HG03066 (cell line): Measurements from ENCODE around the gene HOXB8.

ENCODE experiments used
- ATAC-seq: cut with Tn5 transposase; IDR thresholded peaks from one replicate; pipeline ENCODE4 v1.9.1; 2021; ENCODE audit warnings: low read depth; ENCODE audit not compliant: unreplicated experiment

Gene HOXB8

GRCh38 chr17:48625495-48626244, 10.6 kb upstream of the HOXB8 start:
- ATAC-seq = no peak

DNA sequence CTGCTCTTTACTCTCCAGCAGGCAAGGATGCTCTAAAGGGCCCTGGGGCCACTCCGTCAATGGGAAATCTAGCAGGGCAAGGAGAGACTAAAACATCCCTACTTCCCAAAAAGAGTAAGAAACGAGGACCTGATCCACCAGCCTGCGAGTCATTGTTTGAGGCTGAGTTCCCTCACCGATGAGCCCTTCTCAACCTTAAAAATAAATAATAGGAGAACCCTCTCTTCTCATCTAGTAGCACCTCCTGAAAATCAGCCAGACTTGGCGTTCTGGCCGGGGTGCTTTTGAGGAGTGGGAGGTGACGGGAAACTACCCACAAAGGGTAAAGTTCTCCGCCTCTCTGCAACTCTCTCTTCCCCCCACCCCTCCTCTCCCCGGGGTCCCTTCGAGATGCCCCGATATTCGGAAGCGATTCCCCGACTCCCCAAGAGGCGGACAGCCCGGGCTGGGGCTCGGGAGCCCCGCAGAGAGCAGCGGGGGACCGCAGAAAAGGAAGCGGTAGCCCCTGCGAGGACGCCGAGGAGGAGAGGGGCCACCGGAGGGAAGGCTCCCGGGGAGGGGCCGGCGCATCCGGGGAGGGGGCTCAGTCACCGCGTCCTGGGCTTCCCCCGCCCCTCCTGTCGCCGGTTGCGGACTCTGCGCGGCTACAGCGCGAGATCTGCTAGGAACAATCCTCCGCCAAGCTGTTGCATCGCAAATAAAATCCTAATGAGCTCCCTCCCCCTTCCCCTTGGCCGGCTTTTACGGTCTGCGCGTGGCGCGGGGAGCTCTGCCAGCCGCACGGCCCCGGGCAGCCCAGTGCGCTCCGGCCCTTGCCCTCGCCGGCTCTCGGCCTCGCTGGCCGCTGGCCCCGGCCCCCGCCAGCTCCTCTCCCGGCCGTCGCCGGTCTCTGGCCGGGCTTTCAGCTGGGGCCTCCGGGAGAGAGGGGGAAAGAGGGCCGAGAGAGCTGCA, 9.7 kb upstream of the HOXB8 start:
- ATAC-seq = no peak

DNA sequence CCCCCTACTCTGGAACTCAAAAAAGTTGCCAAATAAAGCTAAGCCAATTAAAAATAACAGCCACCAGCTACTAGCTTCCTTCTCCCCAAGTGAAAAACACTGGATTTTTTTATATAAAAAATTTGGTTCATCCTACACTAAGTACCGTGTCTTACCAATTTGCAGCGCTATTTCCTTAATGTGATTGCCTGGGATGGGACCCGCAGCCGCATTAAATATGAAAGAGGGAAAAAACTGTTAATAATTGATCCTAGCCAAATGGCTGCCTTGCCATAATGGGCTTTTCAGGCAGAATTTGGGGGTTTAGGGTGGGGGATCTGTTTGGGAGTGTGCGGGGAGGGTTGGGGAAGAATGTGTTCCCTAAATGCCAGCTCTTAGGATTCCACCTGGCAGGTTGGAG, 9.0 kb upstream of the HOXB8 start:
- no peak for ATAC-seq

- ATAC-seq = no peak
These were observed 8.5 kb upstream of the HOXB8 start for GRCh38 chr17:48623583-48623982.

DNA sequence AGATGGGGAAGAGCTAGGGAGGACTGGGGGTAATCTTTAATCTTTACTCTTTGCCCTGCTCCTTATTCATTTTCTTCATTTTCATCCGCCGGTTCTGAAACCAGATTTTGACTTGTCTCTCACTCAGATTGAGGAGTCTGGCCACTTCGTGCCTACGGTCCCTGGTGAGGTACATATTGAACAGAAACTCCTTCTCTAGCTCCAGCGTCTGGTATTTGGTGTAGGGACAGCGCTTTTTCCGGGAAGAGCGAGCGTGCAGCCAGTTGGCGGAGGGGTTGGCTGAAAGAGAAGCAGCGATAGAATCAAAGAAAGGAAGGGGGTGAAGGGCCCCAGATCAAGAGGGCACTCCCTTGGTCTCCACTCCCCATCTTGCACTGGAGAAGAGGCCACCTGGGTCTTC, 7.8 kb upstream of the HOXB8 start:
- ATAC-seq = no peak

- ATAC-seq = no peak
These were observed 6.6 kb upstream of the HOXB8 start for GRCh38 chr17:48621410-48622392.

DNA sequence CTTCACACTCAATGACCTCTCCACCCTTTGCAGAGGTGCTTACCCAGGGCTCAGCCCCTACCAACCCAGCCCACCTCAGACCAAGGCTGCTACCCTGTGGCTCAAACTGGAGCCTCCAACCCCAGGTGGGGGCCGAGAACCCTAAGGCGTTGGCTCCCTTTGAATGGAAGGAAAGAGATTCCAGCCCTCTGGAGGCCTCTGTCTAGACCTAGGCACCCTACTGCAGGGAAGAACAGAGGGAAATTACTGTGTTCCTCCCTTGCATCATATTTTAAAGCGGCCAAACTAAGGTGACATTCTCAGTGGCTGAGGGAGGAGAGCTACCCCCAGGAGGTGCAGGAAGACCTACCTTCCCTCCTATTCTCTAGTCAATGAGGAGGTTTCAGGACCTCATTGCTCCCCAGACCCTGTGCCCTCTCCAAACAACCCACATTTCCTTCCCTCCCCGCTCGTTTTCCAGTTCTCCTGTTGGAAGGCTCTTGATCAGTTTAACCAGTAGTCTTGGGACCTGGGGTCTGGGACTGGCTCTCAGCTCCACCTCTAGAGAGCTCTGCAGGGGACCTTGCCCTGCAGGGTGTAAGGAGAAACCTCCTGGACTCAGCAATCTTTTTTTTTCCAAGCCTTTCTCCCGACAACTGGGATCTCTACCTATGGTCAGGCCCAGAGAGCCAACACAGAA, 5.5 kb upstream of the HOXB8 start:
- no peak for ATAC-seq

DNA sequence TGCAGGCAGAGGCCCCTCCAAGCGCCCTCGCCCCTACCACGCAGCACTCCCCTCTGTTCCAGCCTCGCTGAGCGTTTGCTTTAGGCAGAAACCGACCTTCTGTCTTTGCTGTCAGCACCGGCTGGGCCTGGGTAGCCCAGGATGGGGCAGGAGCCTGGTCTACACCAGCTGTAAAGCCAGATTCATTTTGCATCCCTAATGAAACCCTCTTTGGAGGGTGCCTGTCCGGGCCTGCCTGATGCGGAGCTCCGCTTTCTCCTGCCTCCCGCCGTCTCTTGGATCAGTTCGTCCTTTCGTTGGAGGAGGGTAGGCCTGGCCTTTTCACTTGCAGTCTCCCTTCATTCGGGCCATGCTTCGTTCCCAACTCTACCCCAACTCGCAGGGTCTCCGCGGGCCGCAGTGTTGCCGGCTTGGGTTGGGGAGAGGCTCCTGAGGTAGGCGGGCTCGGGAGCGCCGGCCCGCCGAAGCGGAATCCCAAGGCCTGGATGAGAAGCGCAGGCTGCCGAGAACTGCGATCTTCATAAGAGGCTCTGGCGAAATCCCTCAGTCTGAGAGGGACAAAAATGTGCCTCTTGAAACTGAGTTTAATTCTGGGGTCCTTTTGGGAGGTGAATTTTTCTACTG, 4.8 kb upstream of the HOXB8 start:
- no peak for ATAC-seq

GRCh38 chr17:48618256-48618896, 3.3 kb upstream of the HOXB8 start:
- no peak for ATAC-seq

- ATAC-seq = no peak
These were observed 2.6 kb upstream of the HOXB8 start for GRCh38 chr17:48617471-48618255.

- no peak for ATAC-seq
These were observed 1.8 kb upstream of the HOXB8 start for GRCh38 chr17:48616717-48617470.

GRCh38 chr17:48615963-48616716, 1.0 kb upstream of the HOXB8 start:
- no peak for ATAC-seq

DNA sequence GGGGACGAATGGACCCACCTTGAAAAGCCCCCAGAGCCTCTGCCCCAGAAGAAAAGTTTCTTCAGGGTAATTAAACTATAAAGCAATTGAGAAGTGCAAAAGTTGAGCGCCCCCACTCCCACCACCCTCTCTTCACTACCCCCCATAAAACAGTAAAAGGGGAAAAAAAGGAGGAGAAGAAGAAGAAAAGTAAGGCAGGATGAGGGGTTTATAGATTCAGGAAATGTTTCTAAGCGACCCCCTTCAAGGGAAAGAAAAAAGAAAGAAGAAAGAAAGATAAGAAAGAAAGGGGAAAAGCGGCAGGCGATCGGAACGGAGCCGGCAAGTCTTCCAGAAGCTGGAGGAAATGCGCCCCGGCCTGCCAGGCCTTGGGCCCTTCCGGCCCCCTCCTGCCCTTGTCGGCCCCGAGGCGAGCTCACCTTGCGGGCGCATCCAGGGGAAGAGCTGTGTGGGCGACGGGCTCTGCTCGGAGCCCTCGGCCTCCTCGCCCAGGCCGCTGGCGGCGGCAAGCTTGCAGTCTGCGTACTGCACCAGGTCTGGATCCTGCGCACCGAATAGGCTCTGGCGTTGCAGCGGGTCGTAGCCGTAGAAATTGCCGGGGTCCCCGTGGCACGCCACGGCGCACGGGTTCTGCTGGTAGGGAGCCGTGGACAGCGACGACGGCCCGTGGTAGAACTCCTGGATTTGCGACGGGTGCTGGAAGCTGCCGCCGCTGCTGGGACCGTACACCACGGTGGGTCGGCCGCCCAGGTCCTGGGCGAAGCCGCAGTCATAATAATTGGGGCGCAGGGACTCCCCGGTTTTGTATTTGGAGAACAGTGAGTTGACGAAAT, 1.0 kb downstream of the HOXB8 start:
- ATAC-seq = no peak

GRCh38 chr17:48612854-48613691, 2.0 kb downstream of the HOXB8 start:
- no peak for ATAC-seq

DNA sequence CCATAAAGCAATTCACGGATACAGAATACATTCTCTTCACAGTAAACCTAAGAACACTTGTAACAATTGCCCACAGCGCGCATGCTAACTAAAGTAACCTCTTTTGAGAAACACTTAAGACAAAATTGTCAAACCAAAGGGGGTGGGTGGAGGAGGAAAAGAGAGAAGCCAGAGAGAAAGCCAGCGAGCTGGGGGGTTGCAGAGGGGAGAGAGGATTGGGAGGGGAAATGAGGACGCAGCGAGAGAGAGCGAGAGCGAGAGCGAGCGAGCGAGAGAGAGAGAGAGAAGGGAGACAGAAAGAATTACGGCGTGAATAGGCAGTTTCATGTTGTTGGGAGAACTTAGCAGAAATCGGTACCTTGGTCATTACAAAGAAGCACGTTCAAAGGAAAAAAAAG, 2.6 kb downstream of the HOXB8 start:
- ATAC-seq = no peak
